SK-N-SH (cell line): ENCODE data around the gene TP53I11. TPM values are rescaled to one million over a fixed set of nuclear protein-coding genes. Genes with fewer than 3 reads are reported as not detected.

Experiments used
- CTCF ChIA-PET: fragments of 300-600, 350-600 bp; formaldehyde crosslinking; extraction: SDS; loops from one replicate; lab custom pipeline; 2021; lab: Yijun Ruan, JAX
- POLR2A ChIA-PET: fragments of 350-600 bp; sonication (Branson Sonifier 250); formaldehyde crosslinking; extraction: SDS; loops from one replicate; lab custom pipeline; 2020; ENCODE audit warnings: antibody characterized with exemption, inconsistent platforms; lab: Yijun Ruan, JAX
- DNase-seq: peaks from one replicate; pipeline ENCODE4 v3.0.0; 2012
- H2AFZ ChIP-seq: fragments of 200-600 bp; sonication (generic); 2 replicates; pipeline ENCODE4 v1.8.1; 2016; ENCODE audit warnings: antibody characterized with exemption, mild to moderate bottlenecking, low read depth
- H3F3A ChIP-seq: fragments of 200-600 bp; sonication (generic); replicated peaks from 2 replicates; pipeline ENCODE3; 2016; ENCODE audit warnings: antibody characterized with exemption, mild to moderate bottlenecking; ENCODE audit not compliant: insufficient read depth
- H3K27ac ChIP-seq, 2 experiments: fragments of 200-500 bp in 1 of 2; fragments of 200-600 bp in 1 of 2; sonication (Bioruptor generic) in 1 of 2; sonication (generic), shearing (Covaris generic) in 1 of 2; 2 replicates each; pipeline versions ENCODE4 v1.5.1 to v1.6.1; 2014 to 2016; ENCODE audit warnings: low read depth in 2 of 2, inconsistent platforms in 1 of 2, low read length in 1 of 2, mild to moderate bottlenecking in 1 of 2, mixed read lengths in 1 of 2
- H3K27me3 ChIP-seq: fragments of 200-600 bp; sonication (generic), shearing (Covaris generic); 2 replicates; pipeline ENCODE4 v1.6.1; 2016; ENCODE audit warnings: mixed run types; ENCODE audit not compliant: insufficient read depth
- H3K36me3 ChIP-seq, 2 experiments: fragments of 200-500 bp in 1 of 2; fragments of 200-600 bp in 1 of 2; sonication (Bioruptor generic) in 1 of 2; sonication (generic) in 1 of 2; replicated peaks in 1 of 2; 2 replicates each; pipeline versions ENCODE3 to v1.5.1; 2014 to 2016; ENCODE audit warnings: low read length in 1 of 2, mild to moderate bottlenecking in 1 of 2; ENCODE audit not compliant: insufficient read depth in 2 of 2, control insufficient read depth in 1 of 2
- H3K4me1 ChIP-seq, 2 experiments: fragments of 200-500 bp in 1 of 2; fragments of 200-600 bp in 1 of 2; sonication (Bioruptor generic) in 1 of 2; sonication (generic), shearing (Covaris generic) in 1 of 2; 2 replicates each; pipeline versions ENCODE4 v1.5.1 to v1.6.1; 2014 to 2016; ENCODE audit warnings: low read depth in 1 of 2, low read length in 1 of 2, mixed run types in 1 of 2; ENCODE audit not compliant: insufficient read depth in 2 of 2, control insufficient read depth in 1 of 2
- H3K4me2 ChIP-seq: fragments of 200-600 bp; sonication (generic), shearing (Covaris generic); 2 replicates; pipeline ENCODE4 v1.6.1; 2017; ENCODE audit warnings: mixed run types
- H3K4me3 ChIP-seq, 2 experiments: fragments of 200-500 bp in 1 of 2; fragments of 200-600 bp in 1 of 2; sonication (Bioruptor generic) in 1 of 2; sonication (generic), shearing (Covaris generic) in 1 of 2; 2 replicates each; pipeline versions ENCODE4 v1.5.1 to v1.8.1; 2014 to 2016; ENCODE audit warnings: low read depth in 2 of 2, inconsistent platforms in 1 of 2, low read length in 1 of 2, mild to moderate bottlenecking in 1 of 2, mixed read lengths in 1 of 2, moderate library complexity in 1 of 2
- H3K79me2 ChIP-seq: fragments of 200-600 bp; sonication (generic); 2 replicates; pipeline ENCODE4 v1.8.1; 2017; ENCODE audit warnings: mild to moderate bottlenecking; ENCODE audit not compliant: insufficient read depth
- H3K9ac ChIP-seq: fragments of 200-600 bp; sonication (generic); 2 replicates; pipeline ENCODE4 v1.6.1; 2017; ENCODE audit warnings: mixed run types
- H3K9me2 ChIP-seq: fragments of 200-600 bp; sonication (generic); 2 replicates; pipeline ENCODE4 v1.6.1; 2017; ENCODE audit warnings: mixed run types
- H3K9me3 ChIP-seq: fragments of 200-600 bp; sonication (generic); 2 replicates; pipeline ENCODE4 v1.6.1; 2017; ENCODE audit warnings: mixed run types, mild to moderate bottlenecking, moderate library complexity
- H4K20me1 ChIP-seq: fragments of 200-600 bp; sonication (generic); 2 replicates; pipeline ENCODE4 v1.6.1; 2017; ENCODE audit warnings: mild to moderate bottlenecking, mixed run types; ENCODE audit not compliant: insufficient read depth
- ELF1 ChIP-seq: IDR thresholded peaks from 2 replicates; pipeline ENCODE4 v1.4.0; 2012
- EP300 ChIP-seq, 2 experiments: IDR thresholded peaks; 2 replicates each; pipeline versions ENCODE4 v1.4.0 to v1.6.1; 2012; ENCODE audit warnings: borderline replicate concordance in 1 of 2, low read depth in 1 of 2, low read length in 1 of 2
- EZH2phosphoT487 ChIP-seq: fragments of 200-600 bp; sonication (generic); IDR thresholded peaks from 2 replicates; pipeline ENCODE4 v1.6.1; 2017; ENCODE audit warnings: low read depth, mixed run types, mild to moderate bottlenecking, antibody characterized with exemption, moderate library complexity, borderline replicate concordance
- FOXM1 ChIP-seq: IDR thresholded peaks from 2 replicates; pipeline ENCODE4 v1.4.0; 2012; ENCODE audit warnings: low read depth, mild to moderate bottlenecking
- GATA2 ChIP-seq: sonication (generic); formaldehyde crosslinking; IDR thresholded peaks from 2 replicates; pipeline ENCODE4 v1.5.0; 2020; ENCODE audit warnings: mild to moderate bottlenecking, missing genetic modification reagents
- IRF3 ChIP-seq: fragments of 150-350 bp; IDR thresholded peaks from 2 replicates; pipeline ENCODE4 v1.6.1; 2016; ENCODE audit warnings: mild to moderate bottlenecking, low read depth, low read length
- JUND ChIP-seq: IDR thresholded peaks from 2 replicates; pipeline ENCODE4 v1.4.0; 2012
- MAX ChIP-seq: IDR thresholded peaks from 2 replicates; pipeline ENCODE4 v1.4.0; 2012; ENCODE audit warnings: low read depth
- MEF2A ChIP-seq: IDR thresholded peaks from 2 replicates; pipeline ENCODE4 v1.4.0; 2012; ENCODE audit warnings: low read depth, borderline replicate concordance
- MXI1 ChIP-seq: IDR thresholded peaks from 2 replicates; pipeline ENCODE4 v1.6.1; 2012; ENCODE audit warnings: mild to moderate bottlenecking, low read depth, low read length, improper control_type of control experiment
- WGBS: methylation state at CpG from one replicate; pipeline ENCODE4 v1.1.6; 2017; ENCODE audit warnings: low lambda C conversion rate; 5-methylcytosine and 5-hydroxymethylcytosine counted together
- polyA plus RNA-seq, 3 experiments: library from polyadenylated mRNA; depleted of rRNA; stranded (reverse); fragments of >200 nt; gene quantifications; 2 replicates each; pipeline ENCODE4 v1.2.3, GENCODE V29; 2012

TP53I11 gene
- polyA plus RNA-seq, 1 of the 3 experiments (the other 2 are of a cell fraction) = 6.6 TPM

GRCh38 chr11:44903035-44903434 is 47.6 kb downstream of the TP53I11 start:
- Histone ChIP-seq H3F3A (no peaks in the 10 kb centered on the region), H2AFZ (no peak overlapping the region), H3K9me3 (no peaks in the 10 kb centered on the region), H3K79me2 (no peaks in the 10 kb centered on the region), H4K20me1 (no peaks in the 10 kb centered on the region), H3K4me2 (no peak overlapping the region), H3K9ac (no peak overlapping the region), H3K4me3 (no peak overlapping the region), H3K9me2 (no peaks in the 10 kb centered on the region), H3K36me3 (no peaks in the 10 kb centered on the region), H3K27me3 (peaks cover 5% of the 10 kb centered on the region; the same call in 1 of the 2 replicates), H3K4me1 (peaks cover 0 to 8% of the 10 kb centered on the region in 2 experiments; a peak in 1 of 4 replicates), H3K27ac (no peak overlapping the region)
- ChIA-PET POLR2A (no interaction called here), CTCF (interaction anchor here (0.7 to 4.0 kb wide), 6 partner anchors 8 to 282 kb away, joined by 4 to 19 read pairs (median 6); no protein-coding TSS in a partner anchor)
- DNase-seq = no peak
- TF ChIP-seq JUND = no peak
- WGBS = 50% methylated on average over 7 of the region's 7 CpGs

- 65% methylated on average over 5 of the region's 5 CpGs for WGBS
Measured at GRCh38 chr11:44901786-44902185, 48.9 kb downstream of the TP53I11 start.

GRCh38 chr11:44901120-44901633 is 49.5 kb downstream of the TP53I11 start:
- no peak overlapping the region for H3K27ac ChIP-seq
- H3F3A ChIP-seq = no peaks in the 10 kb centered on the region
- no peaks in the 10 kb centered on the region for H3K9me2 ChIP-seq
- no peaks in the 10 kb centered on the region for H3K9me3 ChIP-seq
- no peak overlapping the region for H3K4me2 ChIP-seq
- 76% methylated on average over 6 of the region's 7 CpGs for WGBS
- no peaks in the 10 kb centered on the region for H3K36me3 ChIP-seq
- H3K27me3 ChIP-seq = no peaks in the 10 kb centered on the region; the same call in 1 of the 2 replicates
- H2AFZ ChIP-seq = no peak overlapping the region
- no peak for DNase-seq
- ChIA-PET POLR2A (interaction anchor here (0.6 to 0.7 kb wide), 2 partner anchors 27 to 225 kb away, joined by 3 read pairs; no protein-coding TSS in a partner anchor), CTCF (interaction anchor here (0.6 to 8.6 kb wide), 8 partner anchors 10 to 345 kb away, joined by 3 to 93 read pairs (median 6); no protein-coding TSS in a partner anchor)
- TF ChIP-seq MXI1 (no peak), ELF1 (no peak), GATA2 (no peak), MEF2A (no peak), EP300 (IDR thresholded peaks at IDR 0.05; ENCODE audit: borderline replicate concordance in 1 of 2, low read depth in 1 of 2, low read length in 1 of 2) (no peak), JUND (no peak)
- H3K9ac ChIP-seq = no peak overlapping the region
- H3K4me1 ChIP-seq = peaks cover 0 to 8% of the 10 kb centered on the region in 2 experiments; a peak in 1 of 4 replicates
- no peaks in the 10 kb centered on the region for H3K79me2 ChIP-seq
- no peak overlapping the region for H3K4me3 ChIP-seq
- H4K20me1 ChIP-seq = no peaks in the 10 kb centered on the region

More at GRCh38 chr11:44901786-44902185, 48.9 kb downstream of the TP53I11 start:
- H3K27me3 ChIP-seq = no peaks in the 10 kb centered on the region; the same call in 1 of the 2 replicates
- H3K9me3 ChIP-seq = no peaks in the 10 kb centered on the region
- H4K20me1 ChIP-seq = no peaks in the 10 kb centered on the region
- H2AFZ ChIP-seq = no peak overlapping the region
- H3K4me3 ChIP-seq = no peak overlapping the region
- no peaks in the 10 kb centered on the region for H3F3A ChIP-seq
- no peaks in the 10 kb centered on the region for H3K79me2 ChIP-seq
- peaks cover 0 to 8% of the 10 kb centered on the region in 2 experiments; a peak in 1 of 4 replicates for H3K4me1 ChIP-seq
- TF ChIP-seq GATA2 (no peak), EZH2phosphoT487 (no peak), MAX (no peak), IRF3 (no peak), ELF1 (no peak), JUND (no peak), FOXM1 (no peak)
- CTCF ChIA-PET = interaction anchor here (0.6 to 4.0 kb wide), 5 partner anchors 9 to 345 kb away, joined by 3 to 19 read pairs (median 7); no protein-coding TSS in a partner anchor
- no peak overlapping the region for H3K9ac ChIP-seq
- H3K36me3 ChIP-seq = no peaks in the 10 kb centered on the region
- H3K4me2 ChIP-seq = no peak overlapping the region
- no peak overlapping the region for H3K27ac ChIP-seq
- DNase-seq = no peak
- POLR2A ChIA-PET = interaction anchor here (0.6 to 0.7 kb wide), 2 partner anchors 28 to 226 kb away, joined by 3 read pairs; no protein-coding TSS in a partner anchor
- no peaks in the 10 kb centered on the region for H3K9me2 ChIP-seq
